ENCODE measurements around the gene CELSR2.

DNA sequence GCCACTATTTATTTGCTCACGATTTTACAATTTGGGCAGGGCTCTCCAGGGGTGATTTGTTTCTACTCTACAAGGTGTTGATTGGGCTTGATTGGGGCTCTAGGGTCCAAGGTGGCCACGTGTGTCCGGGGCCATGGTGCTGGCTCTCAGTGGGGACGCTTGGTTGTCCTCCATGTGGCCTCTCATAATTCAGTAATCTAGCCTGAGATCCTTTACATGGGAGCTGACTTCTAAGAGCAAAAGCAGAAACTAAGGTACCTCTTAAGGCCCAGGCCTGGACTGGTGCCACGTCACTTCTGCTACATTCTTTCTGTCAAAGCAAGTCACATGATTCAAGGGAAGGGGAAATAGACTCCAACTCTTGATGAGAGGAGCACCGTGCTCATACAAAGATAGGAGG, 41.7 kb downstream of the CELSR2 start:
- TF ChIP-seq TAF1 (IDR thresholded peaks at IDR 0.05; ENCODE audit: low read depth, low read length) = no peak
- TF ChIP-seq POLR2A (IDR thresholded peaks at IDR 0.05; ENCODE audit: low read depth, low read length) = no peak
- TF ChIP-seq POLR2AphosphoS5 (IDR thresholded peaks at IDR 0.05; ENCODE audit: low read depth, low read length) = no peak
- TF ChIP-seq POU2F2 (IDR thresholded peaks at IDR 0.05; ENCODE audit: low read depth, low read length) = no peak
- no peak for TF ChIP-seq PAX5 (IDR thresholded peaks at IDR 0.05; ENCODE audit: insufficient read depth, low read length, severe bottlenecking)
- TF ChIP-seq SPI1 (IDR thresholded peaks at IDR 0.05; ENCODE audit: low read depth, low read length) = no peak

All from GM12891 (cell line).